GM19043 (cell line): ENCODE data around the gene RERE.
"Not testable (repeated sequence)": the region's sequence is repeated elsewhere in the genome, so short reads cannot be mapped to it uniquely, and the experiment has no call there.

Source experiments
- ATAC-seq: cut with Tn5 transposase; IDR thresholded peaks from one replicate; pipeline ENCODE4 v1.9.1; 2021; ENCODE audit warnings: low read depth; ENCODE audit not compliant: unreplicated experiment

The RERE gene

DNA sequence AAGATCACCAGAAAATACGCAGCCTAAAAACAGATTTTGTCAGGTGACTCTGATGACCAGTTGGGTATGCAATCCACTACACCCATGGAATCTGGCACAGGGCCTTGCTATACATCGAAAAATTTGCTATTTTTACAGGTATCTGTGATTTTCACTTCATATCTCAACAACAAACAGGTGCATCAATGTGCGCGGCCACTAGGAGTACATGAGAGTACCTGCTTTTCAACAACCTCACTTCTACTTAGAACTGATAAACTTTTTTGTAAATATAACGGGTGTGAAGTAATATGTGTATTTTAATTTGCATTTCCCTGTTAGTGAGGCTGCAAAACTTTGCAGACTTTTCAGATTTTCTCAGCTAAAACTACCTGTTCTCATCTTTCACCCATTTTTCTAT is 418.8 kb downstream of the RERE start:
- no peak for ATAC-seq

DNA sequence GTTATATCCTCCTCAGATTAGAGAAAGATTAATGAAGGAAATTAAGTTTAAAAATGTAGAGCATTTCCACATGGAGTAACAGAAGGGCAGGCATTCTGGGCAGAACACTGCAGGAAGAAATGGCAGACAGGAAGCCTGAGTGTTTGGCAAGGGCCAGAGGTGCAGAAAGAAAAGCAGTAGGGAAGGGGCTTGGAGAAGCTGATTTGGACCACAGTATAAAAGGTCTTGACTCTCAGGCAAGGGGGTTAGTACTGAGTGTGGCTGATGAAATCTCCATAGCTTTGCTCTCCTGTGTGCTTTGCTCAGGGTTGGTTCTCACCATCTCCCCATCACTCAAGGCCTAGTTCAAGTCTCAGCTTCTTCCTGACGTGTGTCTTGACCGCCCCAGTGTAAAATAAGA is 419.4 kb downstream of the RERE start:
- ATAC-seq, result no peak

DNA sequence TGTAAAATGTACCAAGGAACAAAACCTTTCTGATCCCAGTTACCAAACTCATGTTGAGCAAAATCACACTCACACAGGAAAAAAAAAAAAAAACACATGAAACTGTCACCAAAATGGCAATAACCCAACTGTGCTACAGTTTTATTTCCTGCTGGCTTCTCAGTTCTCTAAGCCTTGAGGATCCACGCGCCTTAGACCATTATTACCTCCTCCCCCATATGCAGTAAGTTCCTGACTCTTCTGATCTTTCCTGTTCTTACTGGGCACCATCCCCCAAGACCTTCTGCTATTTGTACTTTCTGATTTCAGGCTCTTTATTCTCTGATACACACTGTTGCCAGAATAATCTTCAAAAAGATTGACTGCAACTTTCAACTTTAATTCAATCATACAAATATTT is 419.9 kb downstream of the RERE start:
- ATAC-seq, result no peak

DNA sequence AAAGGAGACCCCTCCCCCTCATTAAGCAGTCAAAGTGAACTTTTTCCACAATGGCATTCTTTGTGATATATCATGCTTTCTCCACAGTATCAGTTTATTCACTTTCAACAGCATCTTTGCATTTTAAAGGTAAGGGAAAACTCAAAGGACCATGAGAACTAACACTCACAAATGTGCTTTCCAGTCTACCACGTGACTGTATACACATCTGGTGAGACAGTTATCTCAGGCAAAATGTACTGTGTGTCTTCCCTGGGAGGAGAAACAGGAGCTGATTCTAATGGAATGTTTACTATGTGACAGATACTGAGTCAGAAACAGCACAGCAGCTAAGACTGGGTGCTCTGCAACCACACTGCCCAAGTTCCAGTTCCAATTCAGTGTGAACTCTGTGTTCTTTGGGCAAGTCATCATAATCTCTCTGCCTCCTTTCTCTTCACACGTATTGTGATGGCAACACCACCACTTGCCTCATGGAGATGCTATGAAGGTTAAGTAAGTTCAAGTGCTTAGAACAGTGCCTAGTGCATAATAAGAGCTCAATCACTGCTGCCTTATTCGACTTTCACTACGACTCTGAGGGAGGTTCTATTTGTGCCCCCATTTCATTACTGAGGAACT is 420.5 kb downstream of the RERE start:
- ATAC-seq, result no peak

DNA sequence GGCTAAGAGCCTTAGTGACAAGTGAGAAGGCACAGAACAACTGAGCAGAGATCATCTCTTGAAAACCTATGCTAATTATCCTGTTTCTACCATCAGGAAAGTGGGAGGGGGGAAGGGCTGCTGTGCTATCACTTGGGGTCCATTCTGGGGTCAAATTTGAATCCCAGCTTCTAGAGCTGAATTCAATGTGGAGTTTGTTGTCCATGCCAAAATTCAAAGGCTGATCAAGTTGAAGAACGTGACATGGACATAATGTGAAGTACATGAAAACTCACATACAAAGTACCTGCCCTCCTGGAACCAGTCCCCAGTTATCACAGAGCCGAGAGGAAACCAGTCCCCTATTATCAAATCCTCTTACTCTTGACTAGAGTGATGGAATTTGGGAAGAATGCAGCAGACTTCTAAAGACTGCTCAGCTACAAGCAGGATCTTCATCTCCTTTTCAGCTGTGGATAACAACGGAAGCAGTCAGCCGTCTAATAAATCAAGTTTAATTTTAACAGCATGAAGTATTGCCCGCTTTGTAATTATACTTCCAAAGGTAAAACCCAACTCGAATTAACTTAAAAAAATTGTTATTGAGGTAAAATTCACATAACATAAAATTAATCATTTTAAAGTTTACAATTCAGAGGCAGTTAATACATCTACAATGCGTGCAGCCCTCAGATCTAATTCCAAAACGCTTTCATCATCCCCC is 421.2 kb downstream of the RERE start:
- no peak for ATAC-seq

DNA sequence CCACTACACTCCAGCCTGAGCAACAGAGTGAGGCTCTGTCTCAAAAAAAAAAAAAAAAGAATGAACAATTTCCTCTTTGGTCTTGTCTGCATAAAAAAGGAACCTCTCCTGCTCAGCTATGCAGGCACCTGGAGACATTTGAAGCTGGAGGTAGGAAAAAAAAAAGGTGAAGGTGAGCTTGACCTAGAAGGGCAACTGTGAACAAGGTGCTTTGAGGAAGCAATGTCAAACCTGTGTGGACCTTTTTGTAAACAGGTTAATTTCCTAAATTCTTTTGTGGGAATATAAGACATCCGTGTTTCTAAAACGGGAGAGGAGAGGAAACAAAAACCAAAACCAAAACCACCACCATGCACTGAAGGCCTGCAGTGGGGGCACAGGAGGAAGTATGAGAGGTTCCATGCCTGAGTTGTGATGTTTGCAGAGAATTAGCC is 422.0 kb downstream of the RERE start:
- no peak for ATAC-seq

DNA sequence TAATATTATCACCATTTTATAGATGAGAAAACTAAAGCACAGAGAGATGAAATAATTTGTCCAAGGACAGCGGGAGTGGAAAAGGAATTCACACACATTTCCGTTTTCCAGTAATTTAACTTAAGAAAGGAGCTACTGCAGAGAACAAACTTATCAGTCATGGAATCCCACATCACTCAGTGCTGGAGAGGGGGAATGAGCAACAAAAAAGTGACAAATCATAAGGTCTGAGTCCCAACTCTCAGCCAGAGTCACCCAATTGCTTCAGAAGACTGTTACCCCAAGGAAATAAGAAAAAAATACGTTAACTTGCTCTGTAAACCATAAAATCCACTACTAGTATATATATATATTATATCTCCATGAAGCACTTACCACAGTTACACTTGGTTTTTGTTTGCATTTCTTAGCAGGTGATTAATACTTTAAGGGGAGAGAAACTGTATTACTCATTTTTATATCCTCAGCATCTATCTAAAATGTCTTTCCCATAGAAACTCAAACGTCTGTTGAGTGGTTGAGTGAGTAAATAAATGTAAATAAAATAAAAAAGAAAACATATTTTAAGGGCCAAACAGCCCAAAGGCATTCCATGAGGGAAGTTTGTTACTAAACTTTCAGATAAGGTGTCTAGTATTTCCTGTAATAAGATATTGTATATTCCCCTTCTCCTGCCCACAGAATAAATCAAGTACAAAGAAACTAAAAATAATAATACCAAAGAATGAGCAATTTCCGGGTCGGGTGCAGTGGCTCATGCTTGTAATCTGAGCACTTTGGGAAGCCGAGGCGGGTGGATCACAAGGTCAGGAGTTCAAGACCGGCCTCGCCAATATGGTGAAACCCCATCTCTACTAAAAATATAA is 422.8 kb downstream of the RERE start:
- no peak for ATAC-seq

DNA sequence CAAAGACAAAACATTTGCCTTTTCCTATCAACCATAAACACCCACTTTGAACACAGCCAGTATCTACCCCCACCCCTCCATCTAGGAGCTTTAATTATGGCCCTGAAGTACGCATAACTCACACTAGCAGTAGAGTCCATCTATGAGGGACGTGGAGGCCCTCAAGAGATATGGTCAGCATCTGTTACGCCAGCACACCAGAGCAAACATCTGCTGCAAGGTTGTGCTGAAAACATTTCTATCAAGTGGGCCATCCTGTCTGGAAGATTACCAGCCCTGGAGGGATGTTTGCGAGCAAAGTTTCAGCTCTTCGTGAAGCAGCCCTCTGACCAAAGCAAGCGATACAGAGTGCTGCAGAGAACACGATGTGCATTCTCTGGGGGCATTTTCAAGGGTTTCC is 424.9 kb downstream of the RERE start:
- no peak for ATAC-seq

DNA sequence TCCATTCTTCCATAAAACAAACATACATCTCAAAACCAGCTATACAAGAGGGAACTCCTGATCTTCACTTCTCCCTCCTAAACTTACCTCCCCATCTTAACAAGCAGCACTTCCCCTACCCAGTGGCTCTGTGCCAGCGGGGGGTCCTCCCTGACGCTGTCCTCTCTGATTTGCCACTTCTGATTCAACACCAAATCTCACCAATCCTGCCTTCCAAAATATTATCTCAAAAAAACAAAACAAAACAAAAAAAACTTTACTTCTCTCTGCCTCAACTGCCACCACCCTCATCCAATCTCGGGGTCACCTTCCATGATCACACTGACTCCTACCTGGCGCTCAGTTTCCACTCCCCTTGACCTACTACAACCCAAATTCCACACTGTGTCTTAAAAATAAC is 426.7 kb downstream of the RERE start:
- ATAC-seq, result no peak

DNA sequence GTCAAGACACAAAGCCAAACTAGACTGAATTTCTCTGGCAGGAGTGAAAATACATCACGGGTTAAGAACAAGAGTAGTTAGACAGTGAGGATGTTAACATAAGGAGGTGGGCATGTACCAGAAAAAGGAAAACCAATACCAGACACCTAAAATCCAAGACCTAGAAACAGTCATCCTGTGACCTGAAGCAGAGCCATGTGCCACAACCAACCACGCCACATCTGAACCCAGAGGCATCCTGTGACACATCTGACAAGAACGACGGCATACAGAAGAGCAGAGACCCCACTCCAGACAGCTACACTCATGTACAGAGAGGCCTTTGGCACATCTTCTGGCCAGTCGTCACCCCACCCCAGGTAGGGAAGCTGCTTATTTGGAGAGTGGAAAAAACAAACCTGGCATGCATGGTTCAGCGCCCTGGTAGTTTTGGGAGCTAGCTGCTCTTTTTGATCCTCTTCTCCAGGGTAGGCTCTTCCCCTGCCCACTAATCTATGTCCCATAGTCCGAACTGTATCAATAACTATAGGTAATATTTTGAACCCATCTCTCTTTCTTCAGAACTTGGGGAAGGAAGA is 427.4 kb downstream of the RERE start:
- ATAC-seq, result no peak

DNA sequence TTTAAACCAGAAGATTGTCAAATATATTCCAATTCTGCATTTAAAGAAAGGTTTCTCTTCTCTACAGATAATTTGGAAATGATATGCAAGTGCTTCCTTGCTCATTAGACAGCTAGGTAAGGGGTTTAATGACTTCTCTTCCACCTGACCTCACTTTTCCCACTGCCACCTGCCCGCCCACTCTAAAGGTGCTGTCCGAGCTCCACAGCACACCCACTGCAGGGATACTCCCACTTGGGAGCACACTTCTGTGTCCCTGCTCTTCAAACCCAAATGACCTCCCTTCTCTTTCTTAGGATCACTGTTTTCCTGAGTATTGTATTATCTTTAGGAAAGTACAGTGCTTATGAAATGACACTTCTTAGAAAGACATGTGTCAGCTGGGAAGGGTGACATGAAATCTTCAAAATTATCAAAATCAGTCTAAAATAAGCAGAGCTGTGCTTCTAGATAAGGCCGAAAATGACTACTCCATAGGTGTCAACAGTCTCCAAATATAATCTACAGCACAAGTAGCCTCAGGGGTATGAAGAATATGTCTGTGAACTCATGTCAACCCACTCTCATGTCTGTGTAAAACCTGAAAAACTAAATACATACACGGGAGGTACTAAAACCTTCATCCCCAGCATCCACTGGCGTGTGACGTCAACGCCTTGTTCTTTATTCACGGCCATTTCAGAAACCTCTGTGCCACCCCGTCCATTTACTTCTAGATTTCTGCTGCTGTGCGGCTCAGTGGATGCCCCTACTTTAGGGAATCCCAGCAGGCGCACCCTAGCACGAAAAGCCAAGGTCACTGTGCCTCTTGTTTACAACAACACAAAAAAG is 428.5 kb downstream of the RERE start:
- ATAC-seq, result no peak

DNA sequence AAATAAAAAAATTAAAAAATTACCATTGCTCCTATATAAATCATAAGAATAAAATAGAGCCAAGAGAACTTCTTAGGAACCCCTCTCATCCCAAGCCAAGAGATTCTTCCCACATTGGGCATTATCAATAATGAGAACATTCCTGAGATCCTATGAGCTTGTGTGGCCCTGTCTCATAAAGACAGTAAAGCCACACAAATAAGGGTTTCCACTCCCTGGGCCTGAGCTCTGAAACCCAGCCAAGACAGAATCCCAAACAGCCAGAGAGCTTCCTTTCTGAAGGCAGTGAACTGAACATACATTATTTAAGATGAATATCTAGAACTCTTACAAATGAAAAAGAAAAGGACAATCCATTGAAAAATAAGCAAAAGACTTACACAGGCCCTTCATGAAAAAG is 431.2 kb downstream of the RERE start:
- ATAC-seq, result no peak

DNA sequence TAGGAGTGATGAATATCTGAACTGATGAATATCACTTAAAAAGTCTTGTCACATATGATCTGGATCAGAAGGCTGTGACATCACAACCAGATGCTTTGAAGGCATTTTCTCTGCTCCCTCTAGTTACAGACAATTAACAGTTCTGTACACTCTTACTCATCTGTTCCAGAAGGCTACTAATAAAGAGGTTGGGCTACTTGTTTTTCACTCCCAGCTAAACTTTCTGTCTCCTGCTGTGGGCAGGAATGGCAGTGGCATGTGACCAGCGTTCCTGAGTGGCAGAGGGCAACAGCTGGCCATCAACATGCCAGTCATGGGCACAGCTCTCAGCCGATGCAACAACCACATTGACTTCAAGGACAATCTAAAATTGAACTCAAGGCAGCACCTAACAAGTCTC is 432.9 kb downstream of the RERE start:
- ATAC-seq, result no peak

DNA sequence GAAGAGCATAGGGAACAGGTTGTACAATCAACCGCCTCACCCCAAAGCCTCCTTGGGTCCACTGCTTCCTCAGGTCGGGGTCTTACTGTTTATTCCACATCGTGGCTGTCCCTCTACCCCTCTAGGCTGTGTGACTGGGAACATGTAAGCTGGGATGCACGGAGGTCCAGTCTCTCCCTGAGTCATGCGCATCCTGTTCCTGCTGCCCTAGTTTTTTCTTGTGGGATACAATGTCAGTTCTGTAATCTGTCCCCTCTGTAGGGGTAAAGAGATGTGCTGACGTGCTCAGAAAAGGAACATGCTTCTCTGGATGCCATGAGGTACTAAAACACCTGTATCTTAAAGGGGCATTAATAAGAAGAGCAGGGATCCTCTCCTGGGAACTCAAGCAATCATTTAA is 433.4 kb downstream of the RERE start:
- no peak for ATAC-seq

DNA sequence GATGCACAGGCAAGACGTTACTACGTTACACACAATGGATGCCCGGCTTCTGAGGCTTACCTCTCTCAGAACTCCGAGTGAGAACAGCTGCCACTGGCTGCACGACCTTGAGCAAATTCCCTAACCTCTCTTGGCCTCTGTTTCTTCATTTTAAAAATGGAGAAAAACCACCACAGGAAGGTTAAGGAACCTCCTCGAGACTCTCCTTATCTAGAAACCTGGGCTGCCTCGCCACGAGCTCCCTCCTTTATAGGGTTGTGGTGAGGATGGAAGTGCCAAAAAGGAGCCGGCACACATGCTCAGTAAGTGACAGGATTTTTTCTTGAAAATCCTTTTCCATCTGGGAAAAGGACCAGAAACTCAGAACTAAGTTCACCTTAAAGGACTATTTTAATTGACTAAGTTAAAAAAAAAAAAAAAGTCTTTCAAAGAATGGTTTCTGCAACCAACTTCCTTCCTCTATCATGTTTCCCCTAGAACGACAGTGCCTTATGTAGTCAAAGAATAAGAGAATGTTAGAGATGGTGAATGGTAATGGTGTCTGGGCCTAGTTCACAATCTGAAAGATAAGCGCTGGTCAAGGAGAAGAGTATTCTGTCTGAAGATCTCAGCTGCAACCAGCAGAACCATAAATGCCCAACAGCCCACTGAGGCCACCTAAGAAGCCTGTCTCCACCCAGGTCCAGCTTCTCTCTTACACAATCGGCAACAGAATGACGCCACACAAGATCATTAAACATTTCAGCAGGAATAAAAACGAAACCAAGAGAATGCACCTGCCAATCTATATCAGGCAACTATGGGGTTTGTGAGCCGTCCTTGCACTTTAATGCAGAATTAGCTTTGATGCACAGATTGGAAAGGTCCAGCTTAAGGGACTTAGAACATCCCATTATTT is 434.6 kb downstream of the RERE start:
- no peak for ATAC-seq

DNA sequence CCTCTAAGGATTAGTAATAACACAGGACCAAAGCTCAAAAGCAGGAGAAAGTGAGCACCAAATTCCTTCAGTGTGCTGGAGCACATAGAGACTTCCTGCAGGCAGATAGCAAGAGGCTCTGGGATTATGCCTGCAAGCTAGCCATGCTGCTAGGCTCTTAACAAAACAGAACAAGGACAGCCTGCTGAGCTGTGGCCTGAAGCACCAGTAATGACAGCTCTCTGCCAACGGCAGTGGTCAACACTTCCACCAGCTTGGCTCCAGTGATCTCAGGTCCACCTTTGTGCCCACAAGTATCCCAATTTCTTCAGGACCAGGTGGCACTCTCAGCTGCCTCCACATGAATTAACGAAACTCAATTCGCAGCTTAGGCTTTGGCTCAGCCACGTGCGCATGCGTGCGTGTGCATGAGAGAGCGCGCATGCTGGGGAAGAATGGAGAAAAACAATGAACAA is 435.4 kb downstream of the RERE start:
- no peak for ATAC-seq

DNA sequence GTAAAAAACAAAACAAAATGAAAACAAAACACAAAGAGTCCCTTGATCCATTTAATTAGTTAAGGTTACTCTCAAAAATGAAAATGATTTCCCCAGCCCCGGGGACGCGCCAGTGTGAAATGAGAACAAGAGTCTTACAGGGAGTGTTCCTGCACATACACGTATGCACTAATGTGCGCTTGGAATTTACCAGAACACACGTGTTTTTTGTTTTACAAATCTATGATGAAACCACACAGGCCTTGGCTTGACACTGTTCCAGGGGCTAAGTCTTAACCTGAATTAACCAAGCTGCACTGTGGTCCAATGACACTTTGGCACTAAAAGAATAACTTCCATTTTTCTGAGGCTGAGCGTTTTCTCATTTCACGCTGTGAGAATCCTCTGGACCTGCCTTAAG is 435.8 kb downstream of the RERE start:
- ATAC-seq, result no peak

DNA sequence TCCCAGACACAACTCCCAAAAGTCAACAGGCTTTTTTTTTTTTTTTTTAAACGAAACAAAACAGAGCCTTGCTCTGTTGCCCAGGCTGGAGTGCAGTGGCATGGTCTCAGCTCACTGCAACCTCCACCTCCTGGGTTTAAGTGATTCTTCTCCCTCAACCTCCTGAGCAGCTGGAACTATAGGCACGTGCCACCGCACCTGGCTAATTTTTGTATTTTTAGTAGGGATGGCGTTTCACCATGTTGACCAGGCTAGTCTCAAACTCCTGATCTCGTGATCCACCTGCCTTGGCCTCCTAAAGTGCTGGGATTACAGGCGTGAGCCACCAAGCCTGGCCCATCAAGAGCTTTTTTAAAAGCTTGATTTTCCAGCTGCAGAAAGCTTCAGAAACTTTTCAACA is 437.1 kb downstream of the RERE start:
- not testable (repeated sequence) for ATAC-seq

DNA sequence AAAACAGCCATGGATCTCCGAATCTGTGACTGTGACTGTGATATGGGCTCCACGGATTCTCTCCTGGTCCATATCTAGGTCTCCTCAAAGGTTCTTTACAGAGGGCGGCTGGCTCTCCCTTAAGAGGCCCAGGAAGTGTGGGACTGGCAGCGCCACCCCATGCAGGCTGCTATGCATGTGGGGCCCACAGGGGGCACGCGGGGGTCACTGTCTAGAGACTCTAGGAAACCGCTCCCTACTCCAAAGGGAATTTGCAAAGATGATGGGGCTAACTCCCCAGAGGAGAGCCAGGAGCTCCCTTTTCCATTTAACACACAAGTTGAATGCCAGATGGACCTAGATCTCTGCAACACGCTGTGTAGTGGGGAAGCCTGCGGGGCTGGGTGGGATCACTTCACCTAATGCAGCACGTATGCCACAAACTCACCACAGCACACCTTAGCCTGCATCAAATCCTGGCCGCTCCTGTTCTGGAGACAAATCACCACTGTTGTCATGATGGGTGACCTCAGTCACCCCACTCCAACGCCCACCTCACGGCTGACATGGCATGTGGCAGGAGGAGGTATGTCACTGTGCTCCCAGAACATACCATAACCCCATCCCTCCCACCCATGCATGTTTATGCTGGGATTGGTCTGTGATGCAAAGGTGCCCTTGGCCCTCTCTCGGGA is 437.8 kb downstream of the RERE start:
- no peak for ATAC-seq
